ENCODE measurements around the gene NCKIPSD. TPM values are rescaled to one million over a fixed set of nuclear protein-coding genes. Genes with fewer than 3 reads are reported as not detected.

Gene NCKIPSD
- total RNA-seq, 1 experiment from 2014 or later, result 37.9 TPM

DNA sequence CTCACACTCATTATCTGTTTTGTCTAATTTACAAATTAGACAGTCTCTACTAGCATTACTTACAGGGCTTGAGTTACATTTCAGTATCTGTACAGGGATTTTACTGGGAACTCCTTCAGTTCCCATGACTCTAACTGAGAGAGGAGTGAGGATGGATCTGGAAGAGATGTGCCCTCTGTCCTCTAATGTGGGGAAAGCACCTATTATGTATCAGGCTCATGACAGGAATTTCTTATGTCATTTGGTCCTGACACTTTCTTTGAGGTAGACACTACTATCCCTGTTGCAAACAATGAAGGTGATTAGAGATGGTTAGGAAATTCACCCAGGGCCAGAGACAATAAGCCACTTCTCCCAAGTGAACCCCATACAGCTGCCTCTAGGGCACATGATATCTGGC, 10.9 kb upstream of the NCKIPSD start:
- no peak for DNase-seq (ENCODE audit: low read depth)

DNA sequence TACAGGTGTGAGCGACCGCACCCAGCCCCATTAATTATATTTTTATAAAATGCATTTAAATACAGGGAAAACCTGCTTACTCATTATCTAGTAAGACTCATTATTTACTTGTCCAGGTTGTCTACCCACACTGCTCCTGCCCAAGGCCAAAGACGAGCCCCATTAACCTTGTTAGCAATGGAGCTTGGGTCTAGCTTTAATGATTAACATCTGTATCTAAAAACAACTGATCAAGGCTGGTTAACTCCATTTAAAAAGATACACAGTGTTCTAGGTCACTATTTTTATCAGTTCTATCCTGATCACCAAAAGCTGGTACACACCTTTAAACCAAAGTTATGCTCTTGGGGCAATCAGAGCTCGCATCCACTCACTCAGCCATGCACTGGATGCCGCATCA, 10.4 kb upstream of the NCKIPSD start:
- no peak for DNase-seq (ENCODE audit: low read depth)

- DNase-seq (ENCODE audit: low read depth), result peak; percentile 55
Measured at GRCh38 chr3:48695393-48695753, 9.7 kb upstream of the NCKIPSD start.

DNA sequence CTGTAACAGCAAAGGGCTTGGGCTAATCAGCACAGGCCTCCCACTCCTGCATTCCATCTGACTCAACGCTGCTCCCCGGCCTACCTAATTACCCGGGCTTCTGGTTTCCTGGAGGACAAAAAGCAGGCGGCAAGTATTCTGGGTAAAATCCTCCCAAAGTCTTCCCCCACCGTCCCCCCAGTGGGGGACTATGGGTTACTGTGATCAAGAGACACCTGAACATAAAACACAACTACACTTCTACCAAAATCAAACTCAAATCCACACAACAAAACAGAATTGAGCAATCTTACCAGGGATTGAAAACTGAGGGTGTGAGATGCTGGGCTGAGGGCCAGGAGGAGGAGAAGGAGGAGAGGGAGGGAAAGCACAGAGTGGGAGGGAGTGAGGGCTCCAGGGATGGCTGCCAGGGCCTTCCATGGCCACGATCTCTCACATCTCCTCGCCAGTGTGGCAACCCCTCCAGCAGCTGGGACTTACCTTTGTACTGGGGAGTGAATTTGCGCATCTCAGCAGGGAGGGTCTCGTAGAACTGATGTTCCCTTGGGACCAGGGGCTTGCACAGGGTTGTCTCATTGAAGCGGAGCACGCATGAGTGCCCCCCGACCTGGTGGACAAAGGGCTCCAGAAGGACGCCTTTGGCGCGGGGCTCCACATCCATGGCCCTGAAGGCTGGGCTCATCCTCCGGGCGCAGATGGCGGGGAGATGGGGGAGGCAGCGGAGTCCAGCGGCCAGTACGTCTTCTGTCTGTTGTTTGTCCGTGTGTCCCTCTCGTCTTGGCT, 9.1 kb upstream of the NCKIPSD start:
- DNase-seq (ENCODE audit: low read depth), result peak; percentile 85

- DNase-seq (ENCODE audit: low read depth), result no peak
Measured at GRCh38 chr3:48693826-48694225, 8.1 kb upstream of the NCKIPSD start.

DNA sequence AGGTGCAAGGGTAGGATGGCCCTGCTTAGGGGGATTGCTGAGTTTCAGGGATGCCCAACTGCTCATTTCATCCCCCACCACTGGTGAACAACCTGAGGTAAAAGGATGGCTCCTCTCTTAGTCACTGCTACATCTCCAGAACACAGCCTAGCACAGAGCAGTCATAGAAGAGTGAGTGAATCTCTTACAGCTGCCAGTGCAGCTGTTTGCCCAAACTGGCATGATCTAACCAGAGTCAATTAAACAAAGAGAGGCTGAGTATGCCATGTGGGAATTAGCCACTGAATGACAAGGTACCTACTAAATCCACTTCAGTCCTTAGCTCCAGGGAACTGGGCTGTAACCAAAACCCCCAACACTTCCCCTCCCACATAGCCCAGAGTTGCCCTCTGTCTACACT, 6.8 kb upstream of the NCKIPSD start:
- peak; percentile 94 for DNase-seq (ENCODE audit: low read depth)

- DNase-seq (ENCODE audit: low read depth), result no peak
Measured at GRCh38 chr3:48690846-48691458, 5.2 kb upstream of the NCKIPSD start.

- no peak for DNase-seq (ENCODE audit: low read depth)
Measured at GRCh38 chr3:48689384-48689783, 3.7 kb upstream of the NCKIPSD start.

DNA sequence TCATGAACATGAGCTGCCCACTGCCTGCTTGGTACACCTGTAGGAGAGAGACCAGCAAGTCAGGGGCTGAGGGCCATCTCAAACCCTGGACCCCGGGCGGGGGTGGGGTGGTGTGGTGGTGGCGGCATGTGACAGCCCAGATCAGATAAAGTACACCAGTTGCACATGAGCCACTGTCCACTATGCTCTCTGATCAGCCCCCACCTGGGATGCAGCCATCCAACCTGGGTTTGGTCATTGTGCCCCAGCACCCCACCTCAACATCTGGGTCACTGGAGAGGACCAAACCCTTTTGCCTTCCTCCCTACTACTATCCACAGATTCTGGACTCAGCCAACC, 3.0 kb upstream of the NCKIPSD start:
- no peak for DNase-seq (ENCODE audit: low read depth)

DNA sequence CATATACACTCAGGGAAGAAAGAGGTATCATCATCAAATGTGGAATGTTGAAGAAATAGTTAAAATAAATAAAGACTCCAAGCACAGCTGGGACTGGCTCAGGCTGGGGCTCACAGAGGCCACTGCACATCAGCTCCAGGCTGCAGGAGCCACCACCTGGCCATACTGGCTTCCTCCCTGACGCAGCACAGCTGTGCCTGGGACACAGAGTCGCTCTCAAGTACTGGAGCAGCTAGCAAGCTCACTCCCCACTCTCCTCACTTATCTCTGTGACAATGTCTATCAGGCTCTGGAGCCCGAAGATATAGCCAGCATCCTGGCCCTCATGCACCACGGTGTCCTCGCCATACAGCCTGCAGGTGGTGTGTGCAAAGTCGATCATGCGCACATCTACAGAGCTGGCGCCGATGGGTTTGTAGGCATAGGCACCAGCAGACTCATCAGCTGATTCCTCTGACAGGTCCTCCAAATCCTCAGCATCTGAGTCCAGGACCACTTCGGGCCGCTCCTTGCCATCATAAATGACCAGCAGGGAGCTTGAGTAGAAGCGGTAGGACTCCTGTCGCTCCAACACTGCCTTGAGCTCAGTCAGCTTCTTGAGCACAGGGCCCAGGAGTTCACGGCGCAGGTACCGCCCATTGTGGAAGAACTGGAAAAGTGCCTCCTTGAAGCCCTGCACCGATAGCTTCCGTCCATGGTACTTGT, 2.5 kb upstream of the NCKIPSD start:
- no peak for DNase-seq (ENCODE audit: low read depth)

GRCh38 chr3:48687220-48687678, 1.5 kb upstream of the NCKIPSD start:
- no peak for DNase-seq (ENCODE audit: low read depth)

- no peak for DNase-seq (ENCODE audit: low read depth)
Measured at GRCh38 chr3:48686538-48687219, 964 bp upstream of the NCKIPSD start.

DNA sequence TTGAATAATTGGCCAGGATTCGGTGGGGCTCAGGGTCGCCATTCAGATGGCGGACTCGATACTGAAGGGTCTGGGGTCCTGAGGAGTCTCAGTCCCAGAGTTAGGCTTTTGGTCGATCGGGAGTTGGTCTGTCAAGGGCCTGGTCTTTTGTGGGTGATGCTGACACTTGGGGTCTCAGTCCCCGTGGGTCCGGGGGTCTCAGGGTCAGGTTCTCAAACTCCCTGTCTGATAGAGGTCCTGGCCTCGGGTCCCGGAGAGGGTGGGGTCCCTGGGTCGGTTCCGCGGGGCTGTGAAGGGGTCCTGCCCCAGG, 467 bp downstream of the NCKIPSD start:
- DNase-seq (ENCODE audit: low read depth), result no peak

- peak; percentile 45 for DNase-seq (ENCODE audit: low read depth)
Measured at GRCh38 chr3:48684480-48685143, 1.1 kb downstream of the NCKIPSD start.

DNA sequence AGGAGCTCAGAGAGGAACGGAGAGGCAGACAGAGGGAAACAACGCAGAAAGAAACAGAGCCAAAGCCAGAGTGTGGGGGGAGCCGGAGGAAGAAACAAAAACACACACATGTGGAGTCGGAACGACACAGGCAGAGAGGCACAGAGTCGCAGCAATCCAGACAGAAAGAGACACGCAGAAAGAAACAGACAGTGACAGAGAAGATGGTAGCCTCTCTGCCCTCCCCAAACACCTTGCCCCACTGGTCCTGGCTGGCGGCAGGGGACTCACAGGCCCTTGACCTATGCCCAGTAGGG, 1.7 kb downstream of the NCKIPSD start:
- DNase-seq (ENCODE audit: low read depth), result no peak

- no peak for DNase-seq (ENCODE audit: low read depth)
Measured at GRCh38 chr3:48682786-48683185, 2.9 kb downstream of the NCKIPSD start.

DNA sequence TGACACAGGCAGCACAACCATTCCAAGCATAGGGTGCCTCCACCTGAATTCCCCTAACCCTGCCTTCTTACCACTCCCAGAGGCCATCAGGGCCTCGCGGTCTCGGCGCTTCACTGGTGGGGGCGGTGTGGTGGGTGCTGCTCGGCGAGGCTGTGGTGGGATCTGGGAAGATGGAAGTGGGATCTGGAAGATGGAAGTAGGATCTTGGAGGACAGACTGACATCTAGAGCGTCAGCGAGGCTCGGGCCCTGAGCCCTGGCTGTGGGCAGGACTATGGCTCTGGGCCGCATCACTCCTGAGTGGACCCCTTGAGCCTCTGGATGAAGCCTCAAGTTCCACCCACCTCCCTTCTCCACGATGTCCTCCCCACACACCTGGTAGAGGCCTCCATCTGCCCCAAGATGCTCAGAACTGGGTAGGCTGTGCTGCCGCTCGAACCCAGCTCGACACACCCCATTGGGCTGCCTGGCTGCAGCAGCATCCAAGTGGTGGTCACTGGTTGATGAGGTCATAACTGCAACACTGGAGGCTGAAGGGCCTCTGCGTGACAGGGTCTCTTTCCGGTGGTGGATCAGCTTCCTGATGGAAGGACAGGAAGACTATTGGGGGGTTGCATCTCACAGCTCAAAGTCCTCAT, 3.6 kb downstream of the NCKIPSD start:
- no peak for DNase-seq (ENCODE audit: low read depth)

DNA sequence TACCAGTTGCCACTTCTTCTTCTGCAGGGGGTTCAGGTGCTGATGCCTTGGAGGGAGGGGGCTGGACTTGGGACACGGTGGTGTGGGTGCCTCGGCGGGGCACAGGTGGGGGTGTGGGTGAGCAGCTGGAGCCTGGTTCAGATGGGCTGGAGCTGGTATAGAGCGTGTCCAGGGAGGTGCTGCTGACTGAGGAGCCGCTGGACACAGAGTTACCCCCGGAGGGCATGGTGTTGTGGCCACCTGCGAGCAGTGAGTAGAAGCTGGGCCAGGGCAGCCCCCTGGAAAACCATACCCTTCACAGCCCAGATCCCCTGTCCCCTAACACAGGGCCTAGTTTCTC, 4.2 kb downstream of the NCKIPSD start:
- no peak for DNase-seq (ENCODE audit: low read depth)

DNA sequence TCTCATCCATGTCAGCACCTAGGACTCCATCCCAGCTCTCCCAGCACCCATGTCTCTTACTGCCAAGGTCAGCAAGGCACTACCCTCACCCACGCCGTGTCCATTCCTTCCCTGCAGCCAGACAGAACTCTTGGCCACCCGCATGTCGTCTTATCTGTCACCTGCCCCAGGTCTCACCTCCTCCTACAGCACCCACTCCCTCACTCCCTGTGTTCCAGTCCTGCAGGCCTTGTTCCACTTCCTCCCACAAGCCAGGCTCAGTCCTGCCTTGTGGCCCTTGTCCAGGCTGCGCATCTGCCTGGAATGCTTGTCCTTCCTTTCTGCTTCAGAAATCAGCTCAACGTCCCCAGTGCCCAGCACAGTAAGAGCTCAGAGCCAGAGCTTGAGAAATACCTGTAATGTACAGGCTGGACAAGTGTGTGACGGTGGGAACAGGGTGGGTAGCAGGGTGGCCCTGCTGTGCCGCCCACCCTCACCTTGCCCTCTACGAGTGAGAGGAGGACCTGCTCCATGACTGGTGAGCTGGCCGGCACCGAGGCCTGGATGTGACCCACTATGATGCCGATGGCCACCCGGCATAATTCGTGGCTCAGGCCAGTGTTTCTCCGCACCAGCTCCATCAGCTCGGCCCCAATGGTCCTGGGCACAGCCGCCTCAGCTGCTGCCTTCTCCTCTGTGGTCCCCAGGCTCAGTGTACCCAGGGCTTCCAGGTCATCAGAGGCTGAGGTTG, 4.7 kb downstream of the NCKIPSD start:
- no peak for DNase-seq (ENCODE audit: low read depth)

- no peak for DNase-seq (ENCODE audit: low read depth)
Measured at GRCh38 chr3:48679411-48680391, 6.0 kb downstream of the NCKIPSD start.

Measured in LHCN-M2 (cell line).